ENCODE measurements around the gene NWD2. TPM values are rescaled to one million over a fixed set of nuclear protein-coding genes. Genes with fewer than 3 reads are reported as not detected.

The NWD2 gene
- total RNA-seq, 1 donor from 2014 or later = 0.49 TPM

- Histone ChIP-seq H3K27ac (no peak overlapping the region), H3K4me3 (no peak overlapping the region), H3K9me3 (no peaks in the 10 kb centered on the region), H3K36me3 (no peaks in the 10 kb centered on the region), H3K4me1 (no peaks in the 10 kb centered on the region), H3K27me3 (no peaks in the 10 kb centered on the region)
- no peak for TF ChIP-seq POLR2A (IDR thresholded peaks at IDR 0.05)
- TF ChIP-seq POLR2AphosphoS5 (IDR thresholded peaks at IDR 0.05; ENCODE audit: insufficient read depth in 1 of 2, low read depth in 1 of 2) = no peak
- TF ChIP-seq, protein P1, sequence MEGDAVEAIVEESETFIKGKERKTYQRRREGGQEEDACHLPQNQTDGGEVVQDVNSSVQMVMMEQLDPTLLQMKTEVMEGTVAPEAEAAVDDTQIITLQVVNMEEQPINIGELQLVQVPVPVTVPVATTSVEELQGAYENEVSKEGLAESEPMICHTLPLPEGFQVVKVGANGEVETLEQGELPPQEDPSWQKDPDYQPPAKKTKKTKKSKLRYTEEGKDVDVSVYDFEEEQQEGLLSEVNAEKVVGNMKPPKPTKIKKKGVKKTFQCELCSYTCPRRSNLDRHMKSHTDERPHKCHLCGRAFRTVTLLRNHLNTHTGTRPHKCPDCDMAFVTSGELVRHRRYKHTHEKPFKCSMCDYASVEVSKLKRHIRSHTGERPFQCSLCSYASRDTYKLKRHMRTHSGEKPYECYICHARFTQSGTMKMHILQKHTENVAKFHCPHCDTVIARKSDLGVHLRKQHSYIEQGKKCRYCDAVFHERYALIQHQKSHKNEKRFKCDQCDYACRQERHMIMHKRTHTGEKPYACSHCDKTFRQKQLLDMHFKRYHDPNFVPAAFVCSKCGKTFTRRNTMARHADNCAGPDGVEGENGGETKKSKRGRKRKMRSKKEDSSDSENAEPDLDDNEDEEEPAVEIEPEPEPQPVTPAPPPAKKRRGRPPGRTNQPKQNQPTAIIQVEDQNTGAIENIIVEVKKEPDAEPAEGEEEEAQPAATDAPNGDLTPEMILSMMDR (IDR thresholded peaks at IDR 0.05) = no peak
- intact Hi-C loops (cut with DNase I) = no loop called here
- DNase-seq (ENCODE audit: extremely low spot score in 2 of 2) = no peak
Observed at GRCh38 chr4:37236165-37236564, 8.4 kb upstream of the NWD2 start.

GRCh38 chr4:37241647-37242046 is 2.9 kb upstream of the NWD2 start:
- intact Hi-C loops (cut with DNase I) = no loop called here
- Histone ChIP-seq H3K4me1 (peaks cover 6% of the 10 kb centered on the region), H3K9me3 (no peaks in the 10 kb centered on the region), H3K27ac (no peak overlapping the region), H3K27me3 (no peaks in the 10 kb centered on the region), H3K36me3 (no peaks in the 10 kb centered on the region), H3K4me3 (no peak overlapping the region)
- TF ChIP-seq POLR2AphosphoS5 (IDR thresholded peaks at IDR 0.05; ENCODE audit: insufficient read depth in 1 of 2, low read depth in 1 of 2) (no peak), POLR2A (IDR thresholded peaks at IDR 0.05) (no peak)
- TF ChIP-seq, protein P1 (IDR thresholded peaks at IDR 0.05) = no peak
- no peak for DNase-seq (ENCODE audit: extremely low spot score in 2 of 2)

DNA sequence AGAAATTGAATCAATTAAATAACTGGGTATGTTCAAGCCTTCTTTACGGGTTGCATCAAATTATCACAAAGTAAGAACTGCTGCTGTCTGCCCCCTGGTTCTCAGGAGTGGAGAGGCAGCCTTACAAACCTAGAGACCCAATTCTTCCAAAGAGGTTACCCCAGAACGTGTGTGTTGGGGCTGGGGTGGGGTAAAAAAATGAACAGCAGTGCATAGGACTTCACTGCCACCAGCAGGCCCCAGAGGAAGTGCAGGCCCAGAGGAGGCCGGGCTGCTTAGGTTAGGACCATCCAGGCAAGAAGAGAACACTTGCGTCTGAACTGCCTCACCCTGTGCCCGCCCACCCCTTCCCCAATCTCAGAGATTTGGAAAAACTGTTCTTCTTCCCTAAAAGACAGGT is 1.5 kb upstream of the NWD2 start:
- Histone ChIP-seq H3K4me1 (peaks cover 6% of the 10 kb centered on the region), H3K27me3 (no peaks in the 10 kb centered on the region), H3K9me3 (no peaks in the 10 kb centered on the region), H3K4me3 (no peak overlapping the region), H3K27ac (no peak overlapping the region), H3K36me3 (no peaks in the 10 kb centered on the region)
- no peak for TF ChIP-seq POLR2AphosphoS5 (IDR thresholded peaks at IDR 0.05; ENCODE audit: insufficient read depth in 1 of 2, low read depth in 1 of 2)
- TF ChIP-seq, protein P1 (IDR thresholded peaks at IDR 0.05) = no peak
- TF ChIP-seq POLR2A (IDR thresholded peaks at IDR 0.05) = no peak
- DNase-seq (ENCODE audit: extremely low spot score in 2 of 2) = no peak
- intact Hi-C loops (cut with DNase I) = no loop called here

DNA sequence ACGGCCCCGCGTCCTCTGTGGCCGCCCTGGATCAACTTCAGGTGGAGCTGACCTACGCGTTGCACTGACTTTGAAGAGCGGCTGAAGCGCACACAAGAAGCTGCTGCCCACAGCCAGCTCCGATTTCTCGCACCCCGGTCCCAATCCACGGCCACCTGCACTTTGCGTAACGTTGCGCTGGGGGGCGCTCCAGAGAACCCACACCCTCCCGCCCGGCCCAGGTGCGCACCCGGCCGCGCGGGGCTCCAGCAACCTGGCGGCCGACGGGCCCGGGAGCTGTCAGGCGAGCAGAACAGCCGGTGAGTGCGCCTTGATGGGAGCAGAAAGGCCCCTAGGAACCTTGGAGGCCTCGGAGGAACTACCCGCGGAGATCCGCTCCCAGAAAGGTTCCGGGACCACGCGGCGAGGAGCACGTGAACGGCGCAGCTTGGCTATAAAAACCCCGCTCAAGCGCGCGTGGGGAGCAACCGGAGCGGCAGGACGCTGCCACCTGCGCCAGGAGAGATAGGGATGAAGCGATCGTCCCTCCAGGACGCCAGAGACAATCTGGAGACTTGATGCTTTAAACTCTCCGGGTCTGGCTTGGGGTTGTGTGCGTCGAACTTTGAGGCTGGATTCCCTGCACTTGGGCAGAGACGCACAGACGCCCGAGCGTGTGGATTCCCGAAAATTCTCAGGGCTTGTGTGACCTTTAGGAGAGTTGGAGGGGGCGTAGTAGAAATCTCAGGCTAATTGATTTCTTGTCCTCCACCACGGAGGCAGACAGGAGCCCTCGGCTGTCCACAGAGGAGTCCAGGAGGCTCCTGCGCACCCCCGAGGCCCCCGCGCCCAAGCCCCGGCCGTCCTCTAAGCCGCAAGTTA is 591 bp upstream of the NWD2 start:
- H3K36me3 ChIP-seq = no peaks in the 10 kb centered on the region
- no peak for DNase-seq (ENCODE audit: extremely low spot score in 2 of 2)
- intact Hi-C loops (cut with DNase I) = no loop called here
- TF ChIP-seq, protein P1 (IDR thresholded peaks at IDR 0.05) = no peak
- no peak for TF ChIP-seq POLR2AphosphoS5 (IDR thresholded peaks at IDR 0.05; ENCODE audit: insufficient read depth in 1 of 2, low read depth in 1 of 2)
- no peak for TF ChIP-seq POLR2A (IDR thresholded peaks at IDR 0.05)
- H3K9me3 ChIP-seq = no peaks in the 10 kb centered on the region
- H3K27ac ChIP-seq = no peak overlapping the region
- peak overlapping the region in 1 of 2 donors; percentile 18 for H3K4me3 ChIP-seq
- H3K4me1 ChIP-seq = peaks cover 6% of the 10 kb centered on the region
- H3K27me3 ChIP-seq = no peaks in the 10 kb centered on the region

DNA sequence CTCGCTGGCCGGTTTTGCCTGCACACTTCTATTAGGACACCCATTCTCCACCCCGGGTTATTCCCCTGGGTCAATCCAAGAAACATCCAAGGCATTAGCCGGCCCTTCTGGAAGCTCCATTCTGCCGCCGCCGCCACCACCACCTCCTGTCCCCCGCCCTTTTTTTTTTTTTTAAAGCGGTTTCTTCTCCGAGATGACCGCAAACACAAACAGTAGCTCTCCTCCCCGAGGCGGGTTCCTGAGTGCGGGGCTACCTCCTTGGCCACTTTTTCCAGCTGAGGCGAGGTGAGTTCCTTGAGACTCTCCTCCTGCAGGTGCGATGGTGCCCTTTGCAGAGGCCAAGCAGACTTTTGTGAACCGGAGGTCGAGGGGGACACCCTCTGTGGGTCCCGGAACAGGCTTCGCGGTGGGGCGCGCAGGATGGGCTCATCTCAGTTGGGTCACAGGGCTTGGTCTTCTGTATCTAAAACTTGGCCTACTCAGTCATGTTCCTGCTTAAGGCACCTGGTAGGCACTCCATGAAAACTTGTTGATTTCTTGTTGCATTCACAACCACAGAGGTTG is 930 bp downstream of the NWD2 start:
- H3K4me1 ChIP-seq = peaks cover 6% of the 10 kb centered on the region
- peak overlapping the region in 1 of 2 donors; percentile 18 for H3K4me3 ChIP-seq
- no peaks in the 10 kb centered on the region for H3K27me3 ChIP-seq
- intact Hi-C loops (cut with DNase I) = no loop called here
- no peak overlapping the region for H3K27ac ChIP-seq
- TF ChIP-seq, protein P1 (IDR thresholded peaks at IDR 0.05) = no peak
- TF ChIP-seq POLR2AphosphoS5 (IDR thresholded peaks at IDR 0.05; ENCODE audit: insufficient read depth in 1 of 2, low read depth in 1 of 2) (no peak), POLR2A (IDR thresholded peaks at IDR 0.05) (no peak)
- H3K36me3 ChIP-seq = no peaks in the 10 kb centered on the region
- DNase-seq (ENCODE audit: extremely low spot score in 2 of 2) = no peak
- H3K9me3 ChIP-seq = no peaks in the 10 kb centered on the region

Data from vagina (tissue), 2 donors.